Vagina (tissue), 2 donors: ENCODE measurements around the gene LTV1.

Experiments
- CTCF ChIP-seq, 3 experiments: fragments of 450-650 bp in 2 of 3; fragments of 200-600 bp in 1 of 3; sonication (generic) in 1 of 3; IDR thresholded peaks; one replicate each; pipeline ENCODE4 v1.5.1; 2017 to 2019; ENCODE audit warnings: antibody characterized with exemption in 3 of 3, mild to moderate bottlenecking in 2 of 3, moderate library complexity in 2 of 3
- POLR2A ChIP-seq, 2 donors: fragments of 450-650 bp; IDR thresholded peaks; one replicate each; pipeline ENCODE4 v1.6.1; 2017; ENCODE audit warnings: antibody characterized with exemption in 2 of 2, mild to moderate bottlenecking in 2 of 2, moderate library complexity in 2 of 2

GRCh38 chr6:143859891-143860660 lies 16.9 kb downstream of the LTV1 start:
- TF ChIP-seq POLR2A (IDR thresholded peaks at IDR 0.05) (no peak), CTCF (IDR thresholded peaks at IDR 0.05) (no peak)
